ENCODE data around the gene FYCO1.

DNA sequence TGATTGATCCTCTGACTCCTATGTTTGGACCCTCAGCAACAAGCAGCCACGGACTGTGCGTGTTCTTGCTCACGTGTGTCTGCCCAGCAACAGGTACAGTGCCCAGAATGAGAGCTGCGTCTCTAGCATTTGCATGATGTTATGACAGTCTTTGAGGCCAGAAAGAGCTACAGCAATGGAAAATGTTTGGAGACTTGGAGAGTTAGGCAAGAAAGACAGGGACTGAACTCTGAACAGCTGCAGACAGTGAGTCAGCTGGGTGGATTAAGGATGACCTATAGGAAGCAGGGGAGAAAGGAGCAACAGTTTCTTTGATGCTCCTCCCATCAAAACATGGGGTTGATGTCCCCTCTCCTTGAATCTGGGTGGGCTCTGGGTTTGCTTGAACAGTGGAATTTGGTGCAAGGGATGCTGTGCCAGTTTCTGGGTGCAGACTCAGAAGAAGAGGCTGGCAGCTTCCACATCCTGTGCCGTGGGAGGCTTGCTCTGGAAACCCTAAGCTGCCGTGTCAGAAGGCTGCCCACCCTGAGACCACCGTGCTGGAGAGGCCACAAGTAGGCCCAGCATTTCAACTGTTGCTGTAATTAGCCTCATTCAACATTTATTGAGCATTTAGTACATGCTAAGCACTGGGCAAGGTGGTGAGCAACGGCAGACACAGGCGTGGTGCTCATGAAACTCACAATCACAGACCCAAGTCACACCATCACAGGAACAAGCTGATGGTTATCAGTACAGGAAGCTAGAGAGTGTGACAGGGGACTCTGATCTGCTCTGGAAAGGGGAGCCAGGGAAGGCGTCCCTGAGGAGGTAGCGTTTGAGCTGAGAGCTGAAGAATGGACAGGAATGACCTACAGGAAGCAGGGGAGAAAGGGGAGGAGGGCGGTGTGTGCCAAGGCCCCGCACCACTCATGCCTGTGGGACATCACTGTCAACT is 87.6 kb downstream of the FYCO1 start:
- TF ChIP-seq, protein P1, sequence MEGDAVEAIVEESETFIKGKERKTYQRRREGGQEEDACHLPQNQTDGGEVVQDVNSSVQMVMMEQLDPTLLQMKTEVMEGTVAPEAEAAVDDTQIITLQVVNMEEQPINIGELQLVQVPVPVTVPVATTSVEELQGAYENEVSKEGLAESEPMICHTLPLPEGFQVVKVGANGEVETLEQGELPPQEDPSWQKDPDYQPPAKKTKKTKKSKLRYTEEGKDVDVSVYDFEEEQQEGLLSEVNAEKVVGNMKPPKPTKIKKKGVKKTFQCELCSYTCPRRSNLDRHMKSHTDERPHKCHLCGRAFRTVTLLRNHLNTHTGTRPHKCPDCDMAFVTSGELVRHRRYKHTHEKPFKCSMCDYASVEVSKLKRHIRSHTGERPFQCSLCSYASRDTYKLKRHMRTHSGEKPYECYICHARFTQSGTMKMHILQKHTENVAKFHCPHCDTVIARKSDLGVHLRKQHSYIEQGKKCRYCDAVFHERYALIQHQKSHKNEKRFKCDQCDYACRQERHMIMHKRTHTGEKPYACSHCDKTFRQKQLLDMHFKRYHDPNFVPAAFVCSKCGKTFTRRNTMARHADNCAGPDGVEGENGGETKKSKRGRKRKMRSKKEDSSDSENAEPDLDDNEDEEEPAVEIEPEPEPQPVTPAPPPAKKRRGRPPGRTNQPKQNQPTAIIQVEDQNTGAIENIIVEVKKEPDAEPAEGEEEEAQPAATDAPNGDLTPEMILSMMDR (IDR thresholded peaks at IDR 0.05 in 8 of 11, conservative IDR thresholded peaks at IDR 0.05 in 3 of 11): no peak
- TF ChIP-seq POLR2A (IDR thresholded peaks at IDR 0.05): no peak
